Brain microvascular endothelial cell (primary cell): ENCODE data around the gene TNIK.
A peak's percentile ranks its signal among the peaks of the same experiment; 100 is the strongest.
"Not testable (repeated sequence)": the region's sequence is repeated elsewhere in the genome, so short reads cannot be mapped to it uniquely, and the experiment has no call there.

Experiments used
- DNase-seq: peaks from one replicate; pipeline ENCODE4 v3.0.0-alpha.2; 2020
- H3K27ac ChIP-seq: fragments of 250-450 bp; sonication (Bioruptor Pico); 2 replicates; pipeline ENCODE4 v1.5.1; 2020; ENCODE audit warnings: mild to moderate bottlenecking, moderate library complexity
- H3K27me3 ChIP-seq: fragments of 250-450 bp; sonication (Bioruptor Pico); replicated peaks from 2 replicates; pipeline ENCODE4 v1.5.1; 2020; ENCODE audit warnings: mild to moderate bottlenecking
- H3K36me3 ChIP-seq: fragments of 250-450 bp; sonication (Bioruptor Pico); replicated peaks from 2 replicates; pipeline ENCODE4 v1.5.1; 2020; ENCODE audit warnings: mild to moderate bottlenecking
- H3K4me3 ChIP-seq: 2 replicates; pipeline ENCODE4 v1.5.1; 2011; ENCODE audit warnings: low read depth, mild to moderate bottlenecking, control low read depth, low read length, moderate library complexity
- in situ Hi-C: cut with HindIII; loops from 2 replicates; pipeline ENCODE4 v1.10.0; 2017; ENCODE audit warnings: low sequenced_read_pairs, low pct_ligation_motif_present
- TF ChIP-seq, protein P1 (sequence below): IDR thresholded peaks from 2 replicates; pipeline ENCODE4 v1.5.1; 2011; ENCODE audit warnings: low read depth, mild to moderate bottlenecking, moderate library complexity, low read length, control low read depth, inconsistent platforms; ENCODE audit errors: missing control alignments

TNIK gene

DNA sequence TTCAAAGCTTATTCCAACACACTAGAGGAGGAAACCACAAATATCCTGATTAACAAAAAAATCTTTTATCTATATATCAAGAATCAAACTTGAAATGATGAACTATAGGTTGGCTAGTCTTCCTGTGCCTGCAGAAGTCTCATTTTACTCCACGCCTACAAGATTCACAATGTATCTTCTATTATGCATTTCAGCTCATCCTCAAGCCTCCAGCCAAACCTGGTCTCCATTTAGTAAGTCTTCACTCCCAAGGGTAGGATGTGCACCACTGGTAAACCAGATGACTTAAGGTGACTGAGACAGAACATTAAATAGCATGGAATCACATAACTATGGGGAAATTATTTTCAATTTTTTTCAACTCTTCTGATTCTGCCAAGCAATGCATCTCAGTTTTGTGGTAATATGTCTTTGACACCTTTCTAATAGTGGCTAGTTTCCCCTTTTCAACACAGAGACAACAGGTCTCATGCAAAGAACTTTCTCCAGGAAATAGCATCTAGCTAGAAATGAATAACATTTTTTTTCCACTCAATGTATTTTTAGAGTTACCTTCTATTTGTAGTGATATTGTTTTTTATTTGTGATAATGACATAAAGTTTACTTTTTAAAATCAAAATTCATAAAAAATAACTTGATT lies 166.9 kb downstream of the TNIK start:
- DNase-seq: no peak
- in situ Hi-C loops: no loop called here
- no peaks in the 10 kb centered on the region for H3K27me3 ChIP-seq
- no peak overlapping the region for H3K4me3 ChIP-seq
- no peak overlapping the region for H3K27ac ChIP-seq
- TF ChIP-seq, protein P1, sequence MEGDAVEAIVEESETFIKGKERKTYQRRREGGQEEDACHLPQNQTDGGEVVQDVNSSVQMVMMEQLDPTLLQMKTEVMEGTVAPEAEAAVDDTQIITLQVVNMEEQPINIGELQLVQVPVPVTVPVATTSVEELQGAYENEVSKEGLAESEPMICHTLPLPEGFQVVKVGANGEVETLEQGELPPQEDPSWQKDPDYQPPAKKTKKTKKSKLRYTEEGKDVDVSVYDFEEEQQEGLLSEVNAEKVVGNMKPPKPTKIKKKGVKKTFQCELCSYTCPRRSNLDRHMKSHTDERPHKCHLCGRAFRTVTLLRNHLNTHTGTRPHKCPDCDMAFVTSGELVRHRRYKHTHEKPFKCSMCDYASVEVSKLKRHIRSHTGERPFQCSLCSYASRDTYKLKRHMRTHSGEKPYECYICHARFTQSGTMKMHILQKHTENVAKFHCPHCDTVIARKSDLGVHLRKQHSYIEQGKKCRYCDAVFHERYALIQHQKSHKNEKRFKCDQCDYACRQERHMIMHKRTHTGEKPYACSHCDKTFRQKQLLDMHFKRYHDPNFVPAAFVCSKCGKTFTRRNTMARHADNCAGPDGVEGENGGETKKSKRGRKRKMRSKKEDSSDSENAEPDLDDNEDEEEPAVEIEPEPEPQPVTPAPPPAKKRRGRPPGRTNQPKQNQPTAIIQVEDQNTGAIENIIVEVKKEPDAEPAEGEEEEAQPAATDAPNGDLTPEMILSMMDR: no peak
- H3K36me3 ChIP-seq: no peaks in the 10 kb centered on the region

DNA sequence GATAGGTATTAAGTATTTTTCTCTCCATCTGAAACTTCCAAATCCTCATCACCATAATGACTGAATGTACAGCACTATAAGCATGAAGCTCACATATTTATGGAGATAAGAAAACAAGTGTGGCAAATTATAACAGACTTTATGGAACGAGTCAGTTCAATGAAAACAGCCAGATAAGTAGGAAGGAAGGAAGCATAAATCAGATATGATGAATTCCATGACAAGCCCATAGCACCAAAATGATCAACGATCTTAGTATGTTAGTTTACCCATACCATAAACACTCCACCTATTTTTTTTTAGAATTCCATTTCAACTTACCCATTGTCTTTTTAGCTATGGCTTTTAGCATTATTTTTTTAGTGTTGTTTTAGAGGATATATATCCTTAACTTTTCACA lies 169.5 kb downstream of the TNIK start:
- DNase-seq: no peak
- no peak overlapping the region for H3K27ac ChIP-seq
- H3K27me3 ChIP-seq: no peaks in the 10 kb centered on the region
- H3K4me3 ChIP-seq: no peak overlapping the region
- in situ Hi-C loops: no loop called here
- no peaks in the 10 kb centered on the region for H3K36me3 ChIP-seq
- TF ChIP-seq, protein P1: no peak

DNA sequence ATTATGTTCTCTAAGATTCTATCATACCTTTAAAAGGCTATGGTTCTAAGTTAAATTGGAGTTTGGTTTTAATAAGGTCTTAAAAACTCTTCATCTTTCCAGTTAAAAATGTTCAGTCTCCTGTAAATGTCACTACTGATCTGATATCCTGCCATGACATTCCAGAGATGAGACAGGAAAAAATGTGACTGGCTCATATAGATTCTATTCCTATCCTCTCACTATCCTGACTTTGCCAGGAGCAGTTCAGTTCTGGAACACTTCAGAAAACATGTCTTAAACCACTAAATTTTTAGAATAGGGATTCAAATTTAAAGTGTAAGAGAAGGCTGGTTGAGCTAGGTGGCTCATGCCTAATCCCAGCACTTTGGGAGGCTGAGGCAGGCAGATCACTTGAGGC lies 170.9 kb downstream of the TNIK start:
- in situ Hi-C loops: no loop called here
- no peaks in the 10 kb centered on the region for H3K27me3 ChIP-seq
- no peaks in the 10 kb centered on the region for H3K36me3 ChIP-seq

DNA sequence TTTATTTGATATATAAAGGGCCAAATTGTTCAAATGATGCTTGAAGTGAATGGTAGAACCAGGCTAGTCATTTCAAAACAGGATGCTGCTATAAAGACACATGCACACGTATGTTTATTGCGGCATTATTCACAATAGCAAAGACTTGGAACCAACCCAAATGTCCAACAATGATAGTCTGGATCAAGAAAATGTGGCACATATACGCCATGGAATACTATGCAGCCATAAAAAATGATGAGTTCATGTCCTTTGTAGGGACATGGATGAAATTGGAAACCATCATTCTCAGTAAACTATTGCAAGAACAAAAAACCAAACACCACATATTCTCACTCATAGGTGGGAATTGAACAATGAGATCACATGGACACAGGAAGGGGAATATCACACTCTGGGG lies 172.4 kb downstream of the TNIK start:
- DNase-seq, in situ Hi-C loops, H3K4me3 ChIP-seq, H3K27me3 ChIP-seq, H3K36me3 ChIP-seq, H3K27ac ChIP-seq: not testable (repeated sequence)

More for the DNA sequence above, 170.9 kb downstream of the TNIK start:
- TF ChIP-seq, protein P1: no peak
- Histone ChIP-seq H3K4me3 (no peak overlapping the region), H3K27ac (no peak overlapping the region)
- no peak for DNase-seq

DNA sequence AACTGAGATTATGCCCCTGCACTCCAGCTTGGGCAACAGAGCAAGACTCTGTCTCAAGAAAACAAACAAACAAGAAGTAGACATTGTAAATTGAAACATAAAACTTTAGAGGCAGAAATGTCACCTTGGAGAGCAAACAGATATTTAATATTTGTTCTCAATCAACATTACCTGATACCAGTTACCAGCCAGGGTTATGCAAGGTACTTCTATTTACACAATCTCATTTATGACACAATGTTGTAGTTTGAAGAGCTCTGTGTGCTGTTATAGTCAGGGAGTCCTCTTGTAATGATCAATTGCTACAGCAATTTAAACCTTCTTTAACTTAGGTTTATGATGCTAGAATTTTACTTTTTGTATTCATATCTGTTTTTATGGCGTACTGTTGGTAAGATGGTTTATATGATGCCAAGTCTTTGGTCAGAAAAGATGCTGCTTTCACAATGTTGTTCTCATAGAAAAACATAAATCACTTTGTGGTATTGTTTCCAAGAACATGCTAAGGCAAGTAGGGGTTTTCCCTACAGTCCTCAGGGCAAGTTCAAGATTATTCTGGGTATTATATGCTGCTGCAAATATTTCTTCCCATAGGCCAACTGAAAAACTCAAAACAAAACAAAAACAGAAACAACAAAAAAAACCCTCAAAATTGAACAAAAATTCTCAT lies 173.5 kb downstream of the TNIK start:
- Histone ChIP-seq H3K27ac (no peak overlapping the region), H3K36me3 (no peaks in the 10 kb centered on the region), H3K27me3 (no peaks in the 10 kb centered on the region), H3K4me3 (no peak overlapping the region)
- TF ChIP-seq, protein P1: no peak
- DNase-seq: no peak
- in situ Hi-C loops: no loop called here

DNA sequence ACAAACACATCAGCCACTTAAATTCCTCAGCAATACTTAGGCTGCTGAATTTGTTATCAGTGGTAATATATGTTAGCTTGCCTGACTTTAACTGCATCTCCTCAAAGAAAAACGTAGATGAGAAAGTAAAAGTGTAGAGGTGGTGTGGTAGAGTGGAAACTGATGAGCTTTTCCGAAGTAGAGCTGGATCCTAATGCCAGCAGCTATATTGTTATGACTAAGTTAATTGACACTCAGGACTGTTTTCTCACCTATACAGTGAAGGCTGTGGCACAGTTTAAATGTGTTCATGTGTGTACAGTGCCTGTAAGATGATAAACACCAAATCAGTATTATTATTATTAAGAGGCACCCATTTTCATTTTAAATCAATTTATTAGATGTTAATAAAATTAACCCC lies 174.9 kb downstream of the TNIK start:
- in situ Hi-C loops: no loop called here
- DNase-seq: no peak
- Histone ChIP-seq H3K4me3 (no peak overlapping the region), H3K27ac (peak overlapping the region; percentile 100), H3K27me3 (no peaks in the 10 kb centered on the region), H3K36me3 (no peaks in the 10 kb centered on the region)
- TF ChIP-seq, protein P1: no peak
